H1 (cell line): ENCODE results near the gene ADAMTS13. TPM values are rescaled to one million over a fixed set of nuclear protein-coding genes. Genes with fewer than 3 reads are reported as not detected.

Experiments used
- CTCF ChIA-PET: fragments of 300-600 bp; sonication (Branson Sonifier 250); formaldehyde crosslinking; loops from one replicate; lab custom pipeline; 2021; ENCODE audit not compliant: partially characterized antibody; lab: Charles Lee
- POLR2A ChIA-PET: fragments of 300-600 bp; sonication (Branson Sonifier 250); formaldehyde crosslinking; loops from one replicate; lab custom pipeline; 2021; ENCODE audit warnings: inconsistent platforms; ENCODE audit not compliant: partially characterized antibody; lab: Charles Lee
- DNase-seq, 2 experiments: peaks; one replicate each; pipeline versions ENCODE4 v3.0.0 to v3.0.0-alpha.2; 2010 to 2022; ENCODE audit warnings: low spot score in 2 of 2, low read depth in 1 of 2, mixed read lengths in 1 of 2
- FAIRE-seq: peaks from 2 replicates; lab custom pipeline; 2011; peaks lifted over from hg19 to GRCh38; lab: Jason Lieb, UNC
- H2AFZ ChIP-seq: 2 replicates; pipeline ENCODE4 v1.8.1; 2012; ENCODE audit warnings: low read length, inconsistent platforms
- H2AK5ac ChIP-seq: 2 replicates; pipeline ENCODE4 v1.6.1; 2013; ENCODE audit warnings: low read depth, low read length
- H2BK120ac ChIP-seq: replicated peaks from 2 replicates; pipeline ENCODE3; 2013; ENCODE audit warnings: low read depth, low read length, inconsistent platforms
- H2BK12ac ChIP-seq: 2 replicates; pipeline ENCODE4 v1.6.1; 2013; ENCODE audit warnings: low read depth, low read length
- H2BK15ac ChIP-seq: 2 replicates; pipeline ENCODE4 v1.6.1; 2013; ENCODE audit warnings: low read length
- H2BK20ac ChIP-seq: 2 replicates; pipeline ENCODE4 v1.6.1; 2013; ENCODE audit warnings: low read length
- H2BK5ac ChIP-seq: 2 replicates; pipeline ENCODE4 v1.6.1; 2013; ENCODE audit warnings: low read depth, low read length
- H3K14ac ChIP-seq: 2 replicates; pipeline ENCODE4 v1.6.1; 2013; ENCODE audit warnings: inconsistent platforms; ENCODE audit not compliant: insufficient read length
- H3K18ac ChIP-seq: 2 replicates; pipeline ENCODE4 v1.6.1; 2013; ENCODE audit warnings: low read length; ENCODE audit errors: extremely low read depth
- H3K23ac ChIP-seq: 2 replicates; pipeline ENCODE4 v1.6.1; 2013; ENCODE audit warnings: inconsistent platforms; ENCODE audit not compliant: insufficient read length
- H3K23me2 ChIP-seq: 2 replicates; pipeline ENCODE4 v1.6.1; 2013; ENCODE audit warnings: low read depth, low read length
- H3K27ac ChIP-seq: 2 replicates; pipeline ENCODE4 v1.6.1; 2011; ENCODE audit warnings: low read depth, low read length, inconsistent platforms
- H3K27me3 ChIP-seq, 4 experiments: replicated peaks in 1 of 4; 1 replicate in 1 of 4; 2 replicates in 3 of 4; pipeline versions ENCODE4 v1.6.1 to v1.8.1; 2011 to 2013; ENCODE audit warnings: low read length in 3 of 4, mild to moderate bottlenecking in 3 of 4, inconsistent platforms in 2 of 4, mixed read lengths in 2 of 4, moderate library complexity in 1 of 4; ENCODE audit not compliant: control insufficient read depth in 3 of 4, insufficient read depth in 3 of 4; ENCODE audit errors: extremely low read depth in 1 of 4
- H3K36me3 ChIP-seq, 4 experiments: 2 replicates each; pipeline versions ENCODE4 v1.6.1 to v1.8.1; 2011 to 2013; ENCODE audit warnings: mild to moderate bottlenecking in 4 of 4, low read length in 3 of 4, moderate library complexity in 2 of 4, control low read depth in 1 of 4, inconsistent platforms in 1 of 4; ENCODE audit not compliant: insufficient read depth in 4 of 4, control insufficient read depth in 2 of 4
- H3K4ac ChIP-seq: replicated peaks from 2 replicates; pipeline ENCODE3; 2013; ENCODE audit warnings: low read length, low read depth, mixed read lengths, inconsistent platforms; ENCODE audit not compliant: insufficient read length
- H3K4me1 ChIP-seq, 4 experiments: replicated peaks in 1 of 4; 1 replicate in 1 of 4; 2 replicates in 3 of 4; pipeline versions ENCODE4 v1.6.1 to v1.8.1; 2011 to 2013; ENCODE audit warnings: low read length in 3 of 4, inconsistent platforms in 2 of 4, mixed read lengths in 1 of 4; ENCODE audit not compliant: insufficient read depth in 4 of 4, control insufficient read depth in 3 of 4
- H3K4me2 ChIP-seq, 2 experiments: 2 replicates each; pipeline versions ENCODE4 v1.6.1 to v1.8.1; 2011 to 2013; ENCODE audit warnings: low read depth in 2 of 2, low read length in 2 of 2, control low read depth in 1 of 2, inconsistent platforms in 1 of 2, mild to moderate bottlenecking in 1 of 2; ENCODE audit not compliant: insufficient read depth in 1 of 2
- H3K4me3 ChIP-seq, 4 experiments: fragments of 200-600, 300-600 bp in 1 of 4; sonication (generic), shearing (Covaris generic), sonication (Bioruptor Twin) in 1 of 4; 2 replicates each; pipeline versions ENCODE4 v1.5.1 to v1.8.1; 2011 to 2016; ENCODE audit warnings: low read length in 4 of 4, low read depth in 3 of 4, control low read depth in 2 of 4, inconsistent platforms in 2 of 4, mild to moderate bottlenecking in 2 of 4, mixed read lengths in 1 of 4, moderate library complexity in 1 of 4; ENCODE audit not compliant: insufficient read depth in 2 of 4; ENCODE audit errors: extremely low read depth in 1 of 4
- H3K56ac ChIP-seq: replicated peaks from 2 replicates; pipeline ENCODE3; 2013; ENCODE audit warnings: low read depth, mild to moderate bottlenecking, mixed read lengths, low read length, inconsistent platforms; ENCODE audit not compliant: insufficient read length
- H3K79me1 ChIP-seq: 2 replicates; pipeline ENCODE4 v1.6.1; 2013; ENCODE audit warnings: low read depth, low read length, control low read depth
- H3K79me2 ChIP-seq, 2 experiments: 2 replicates each; pipeline versions ENCODE4 v1.6.1 to v1.8.1; 2012 to 2013; ENCODE audit warnings: low read length in 2 of 2, mild to moderate bottlenecking in 2 of 2, inconsistent platforms in 1 of 2; ENCODE audit not compliant: insufficient read depth in 2 of 2, control insufficient read depth in 1 of 2
- H3K9ac ChIP-seq, 4 experiments: replicated peaks in 1 of 4; 1 replicate in 1 of 4; 2 replicates in 3 of 4; pipeline versions ENCODE4 v1.6.1 to v1.8.1; 2011 to 2013; ENCODE audit warnings: low read depth in 3 of 4, low read length in 3 of 4, control low read depth in 2 of 4, mild to moderate bottlenecking in 2 of 4, moderate library complexity in 2 of 4, inconsistent platforms in 1 of 4; ENCODE audit errors: extremely low read depth in 1 of 4
- H3K9me3 ChIP-seq, 2 experiments: 2 replicates each; pipeline versions ENCODE4 v1.6.1 to v1.8.1; 2012 to 2013; ENCODE audit warnings: mild to moderate bottlenecking in 2 of 2, moderate library complexity in 2 of 2, control low read depth in 1 of 2, inconsistent platforms in 1 of 2, low read depth in 1 of 2, low read length in 1 of 2, mixed read lengths in 1 of 2; ENCODE audit not compliant: insufficient read depth in 2 of 2
- H4K20me1 ChIP-seq, 2 experiments: replicated peaks in 1 of 2; 2 replicates each; pipeline versions ENCODE3 to v1.8.1; 2011 to 2013; ENCODE audit warnings: inconsistent platforms in 2 of 2, low read length in 2 of 2, mild to moderate bottlenecking in 1 of 2; ENCODE audit not compliant: insufficient read depth in 2 of 2, control insufficient read depth in 1 of 2
- H4K5ac ChIP-seq: 2 replicates; pipeline ENCODE4 v1.6.1; 2013; ENCODE audit warnings: low read length, low read depth, mixed read lengths, inconsistent platforms; ENCODE audit not compliant: insufficient read length
- H4K8ac ChIP-seq: 2 replicates; pipeline ENCODE4 v1.8.0; 2013; ENCODE audit warnings: mild to moderate bottlenecking, moderate library complexity, low read length, inconsistent platforms; ENCODE audit not compliant: insufficient read depth; ENCODE audit errors: extremely low read depth
- H4K91ac ChIP-seq: replicated peaks from 2 replicates; pipeline ENCODE3; 2013; ENCODE audit warnings: low read length, mixed read lengths, inconsistent platforms; ENCODE audit not compliant: insufficient read length
- FOSL1 ChIP-seq: IDR thresholded peaks from 2 replicates; pipeline ENCODE4 v1.6.1; 2011; ENCODE audit warnings: mild to moderate bottlenecking, low read depth, low read length, moderate library complexity; ENCODE audit not compliant: insufficient read depth
- WGBS, 2 experiments: shearing (Covaris generic) in 1 of 2; methylation state at CpG; one replicate each; pipeline versions ENCODE4 v1.1.6 to v1.1.7; 2013 to 2015; ENCODE audit warnings: low lambda C conversion rate in 2 of 2, mixed read lengths in 2 of 2, inconsistent platforms in 1 of 2, low coverage in 1 of 2, missing lambda C conversion rate in 1 of 2; ENCODE audit not compliant: insufficient replicate concordance in 2 of 2, insufficient coverage in 1 of 2, insufficient read length in 1 of 2; ENCODE audit errors: extremely low coverage in 1 of 2, missing lambda C conversion rate in 1 of 2; 5-methylcytosine and 5-hydroxymethylcytosine counted together
- polyA plus RNA-seq, 7 experiments: library from polyadenylated mRNA; depleted of rRNA in 3 of 7; stranded (reverse) in 5 of 7; unstranded in 2 of 7; fragments of >200 nt in 5 of 7; fragments of 200-250 nt in 2 of 7; gene quantifications; 1 replicate in 5 of 7; 2 replicates in 1 of 7; 4 replicates in 1 of 7; pipeline versions ENCODE4 v1.2.1 to v1.2.3, GENCODE V29; 2011 to 2013; ENCODE audit warnings: missing spikeins in 2 of 7, mixed read lengths in 2 of 7
- total RNA-seq: library from RNA; stranded (reverse); fragmentation: NEBNext Ultra II Directional; extraction: Animal tissue kit (Norgen Biotek cat#: 25700); gene quantifications from 2 replicates; pipeline ENCODE4 v1.2.1, GENCODE V29; 2021

The ADAMTS13 gene
- total and polyA plus RNA-seq, 2 of the 8 experiments (the other 6 are each of a cell fraction or from before 2014, with no cell fraction given), result 4.4 to 5.8 TPM

DNA sequence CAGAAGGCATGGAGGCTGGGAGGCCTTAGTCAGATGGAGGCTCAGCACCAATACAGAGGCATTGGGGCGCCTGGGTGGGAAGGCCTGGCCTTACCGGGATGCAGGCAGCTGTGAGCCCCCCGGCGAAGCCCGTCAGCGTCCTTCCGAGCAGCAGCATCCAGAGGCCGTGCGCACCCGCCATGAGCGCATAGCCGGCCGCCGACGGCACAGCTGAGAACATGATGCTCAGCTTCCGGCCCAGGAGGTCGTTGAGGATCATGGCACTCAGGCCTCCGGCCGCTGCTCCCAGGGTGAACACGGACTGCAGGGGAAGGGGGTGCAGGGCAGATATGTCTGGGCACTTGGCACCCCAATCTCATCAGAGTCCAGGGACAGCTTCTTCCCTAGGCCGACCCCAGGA lies 54.8 kb downstream of the ADAMTS13 start:
- Histone ChIP-seq H3K56ac (no peak overlapping the region), H3K79me1 (peaks cover 2% of the 10 kb centered on the region; the same call in 1 of the 2 replicates), H4K5ac (no peak overlapping the region), H3K18ac (no peak overlapping the region), H2BK12ac (no peak overlapping the region), H3K4me1 (peaks cover 0 to 7% (median 4%) of the 10 kb centered on the region in 4 experiments; a peak in 6 of 7 replicates), H3K9me3 (no peaks in the 10 kb centered on the region), H4K8ac (peak overlapping the region; percentile 35; the same call in 1 of the 2 replicates), H2AK5ac (no peak overlapping the region), H3K14ac (no peak overlapping the region), H3K23me2 (peaks cover 6% of the 10 kb centered on the region; the same call in 1 of the 2 replicates), H2BK5ac (no peak overlapping the region), H2BK120ac (no peak overlapping the region), H2BK15ac (no peak overlapping the region), H3K4me3 (no peak overlapping the region), H3K27me3 (peaks cover 0 to 4% (median 0%) of the 10 kb centered on the region in 4 experiments; a peak in 1 of 7 replicates), H4K91ac (no peak overlapping the region), H3K9ac (no peak overlapping the region), H3K79me2 (peaks cover 0 to 6% of the 10 kb centered on the region in 2 experiments; a peak in 1 of 4 replicates), H3K36me3 (peaks cover 0 to 26% (median 6%) of the 10 kb centered on the region in 4 experiments; a peak in 5 of 8 replicates), H4K20me1 (peaks cover 3 to 21% of the 10 kb centered on the region in 2 experiments), H3K23ac (no peak overlapping the region), H3K4me2 (no peak overlapping the region; a peak in 1 of 4 replicates), H2AFZ (no peak overlapping the region), H3K4ac (no peak overlapping the region), H3K27ac (no peak overlapping the region), H2BK20ac (no peak overlapping the region)
- 95% methylated on average over 21 of the region's 21 CpGs; no CpG with 5 or more reads in 1 of the 2 experiments for WGBS, 2 experiments
- no peak for FAIRE-seq
- TF ChIP-seq FOSL1, result no peak
- no peak for DNase-seq
- POLR2A ChIA-PET, result interaction anchor here (1.8 kb wide), 1 partner anchor 9 kb away, joined by 6 read pairs; no protein-coding TSS in a partner anchor
- CTCF ChIA-PET, result interaction anchor here (0.5 to 3.4 kb wide), 6 partner anchors 8 to 1861 kb away, joined by 3 to 13 read pairs (median 3); no protein-coding TSS in a partner anchor
